ENCODE data around the gene SLC30A5.

- TF ChIP-seq CTCF (conservative IDR thresholded peaks at IDR 0.05; ENCODE audit: low read length) (no peak), EZH2phosphoT487 (IDR thresholded peaks at IDR 0.05; ENCODE audit: borderline replicate concordance, low read depth, low read length) (no peak)
These were observed 9.6 kb upstream of the SLC30A5 start for GRCh38 chr5:69084195-69084594.

Data from OCI-LY7 (cell line).